ENCODE results near the gene KISS1.
"Not testable (repeated sequence)": the region's sequence is repeated elsewhere in the genome, so short reads cannot be mapped to it uniquely, and the experiment has no call there.

The KISS1 gene

DNA sequence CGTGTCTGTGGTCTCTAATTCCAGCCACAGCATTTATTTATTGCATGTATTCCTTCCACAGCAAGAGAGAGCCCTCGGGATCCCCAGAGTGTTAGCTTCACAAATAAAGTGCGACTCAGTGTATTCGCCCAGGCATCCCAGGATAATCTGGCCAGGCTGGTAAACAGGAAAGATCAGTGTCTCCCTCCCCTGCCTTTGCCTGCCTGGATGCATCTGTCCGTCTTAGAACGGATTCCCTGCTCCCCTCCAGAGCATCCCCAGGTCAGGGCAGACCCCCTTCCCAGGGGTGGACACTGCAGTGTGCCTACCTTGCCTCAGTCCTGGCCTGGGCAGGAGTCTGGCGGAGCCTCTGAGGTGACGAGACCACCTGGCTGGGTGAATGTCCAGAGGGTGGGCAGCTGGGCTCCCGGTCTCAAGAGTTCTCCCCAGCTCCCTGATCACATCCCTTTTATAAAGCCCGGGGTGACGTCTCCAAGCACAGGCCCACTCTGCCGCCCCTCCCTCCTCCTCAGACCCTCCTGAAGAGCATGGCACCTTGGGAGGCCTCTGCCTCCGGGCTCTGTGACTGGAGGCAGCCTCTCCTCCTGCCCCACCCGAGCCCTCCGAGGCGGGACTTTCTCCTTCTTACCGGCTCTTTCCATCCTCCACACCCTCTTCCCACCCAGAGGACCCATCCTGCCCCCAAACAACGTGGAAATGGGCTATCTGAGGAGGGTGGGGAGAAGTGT lies at the start of gene KISS1:
Gene KISS1, minus strand, starts transcription at position 424 of the 728 bp plus-strand sequence. CDS start 3,615 bp downstream, outside the sequence.
- DNase-seq (ENCODE audit: low spot score), result no peak

DNA sequence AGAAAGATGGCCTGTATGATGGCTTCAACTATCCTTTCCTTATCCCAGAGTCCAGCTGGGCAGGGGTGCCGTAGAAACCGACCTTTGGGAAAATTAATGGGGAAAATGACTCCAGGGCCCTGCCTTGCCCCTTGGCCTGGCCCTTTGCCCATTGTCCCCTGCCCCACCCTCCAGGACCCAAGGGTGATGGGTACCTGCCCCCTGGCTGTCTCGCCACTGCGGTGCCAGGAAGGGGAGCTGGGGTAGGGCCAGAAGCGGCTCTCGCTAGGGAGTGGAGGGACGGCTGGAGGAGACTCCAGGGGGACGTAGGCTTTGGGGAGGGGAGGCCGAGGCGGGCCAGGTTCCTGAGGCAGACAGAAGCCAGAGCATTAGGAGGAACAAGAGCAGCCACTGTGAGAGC lies 46.6 kb upstream of the KISS1 start:
- DNase-seq (ENCODE audit: low spot score), result no peak

DNA sequence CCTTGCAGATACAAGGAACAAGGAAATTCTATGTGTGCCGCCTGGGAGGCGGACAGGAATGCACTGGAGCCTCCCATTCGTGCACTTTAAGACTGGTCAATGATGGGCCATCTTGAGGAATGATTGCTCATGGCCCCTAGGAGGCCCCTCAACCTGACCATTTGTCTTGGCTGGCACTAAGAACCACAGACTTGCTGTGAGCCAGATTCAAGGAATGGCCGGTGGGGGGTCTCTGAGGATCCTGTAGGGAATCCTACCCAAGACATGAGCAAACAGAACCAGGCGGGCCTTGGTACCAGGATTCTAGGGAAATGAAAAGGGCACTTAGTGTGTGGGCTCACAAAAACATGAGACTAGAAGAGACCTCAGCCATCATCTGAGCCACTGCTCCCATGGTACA lies 45.6 kb upstream of the KISS1 start:
- DNase-seq (ENCODE audit: low spot score), result no peak

- DNase-seq (ENCODE audit: low spot score), result no peak
Measured at GRCh38 chr1:204241050-204241449, 44.8 kb upstream of the KISS1 start.

GRCh38 chr1:204240233-204240632 lies 43.9 kb upstream of the KISS1 start:
- DNase-seq (ENCODE audit: low spot score), result no peak

DNA sequence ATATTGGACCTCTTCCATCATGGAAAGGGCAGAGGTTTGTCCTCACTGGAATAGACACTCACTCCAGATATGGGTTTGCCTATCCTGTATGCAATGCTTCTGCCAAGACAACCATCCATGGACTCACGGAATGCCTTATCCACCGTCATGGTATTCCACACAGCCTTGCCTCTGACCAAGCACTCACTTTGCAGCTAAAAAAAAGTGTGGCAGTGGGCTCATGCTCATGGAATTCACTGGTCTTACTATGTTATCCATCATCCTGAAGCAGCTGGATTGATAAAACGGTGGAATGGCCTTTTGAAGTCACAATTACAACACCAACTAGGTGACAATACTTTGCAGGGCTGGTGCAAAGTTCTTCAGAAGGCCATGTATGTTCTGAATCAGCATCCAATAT lies 43.1 kb upstream of the KISS1 start:
- not testable (repeated sequence) for DNase-seq (ENCODE audit: low spot score)

GRCh38 chr1:204238520-204238919 lies 42.2 kb upstream of the KISS1 start:
- DNase-seq (ENCODE audit: low spot score), result not testable (repeated sequence)

DNA sequence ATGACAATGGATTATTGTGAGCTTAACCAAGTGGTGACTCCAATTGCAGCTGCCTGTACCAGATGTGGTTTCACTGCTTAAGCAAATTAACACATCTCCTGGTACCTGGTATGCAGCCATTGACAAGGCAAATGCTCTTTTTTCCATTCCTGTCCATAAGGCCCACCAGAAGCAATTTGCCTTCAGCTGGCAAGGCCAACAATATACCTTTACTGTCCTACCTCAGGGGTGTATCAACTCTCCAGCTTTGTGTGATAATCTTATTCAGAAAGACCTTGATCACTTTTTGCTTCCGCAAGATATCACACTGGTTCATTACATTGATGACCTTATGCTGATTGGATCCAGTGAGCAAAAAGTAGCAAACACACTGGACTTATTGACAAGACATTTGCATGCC lies 41.2 kb upstream of the KISS1 start:
- not testable (repeated sequence) for DNase-seq (ENCODE audit: low spot score)

DNA sequence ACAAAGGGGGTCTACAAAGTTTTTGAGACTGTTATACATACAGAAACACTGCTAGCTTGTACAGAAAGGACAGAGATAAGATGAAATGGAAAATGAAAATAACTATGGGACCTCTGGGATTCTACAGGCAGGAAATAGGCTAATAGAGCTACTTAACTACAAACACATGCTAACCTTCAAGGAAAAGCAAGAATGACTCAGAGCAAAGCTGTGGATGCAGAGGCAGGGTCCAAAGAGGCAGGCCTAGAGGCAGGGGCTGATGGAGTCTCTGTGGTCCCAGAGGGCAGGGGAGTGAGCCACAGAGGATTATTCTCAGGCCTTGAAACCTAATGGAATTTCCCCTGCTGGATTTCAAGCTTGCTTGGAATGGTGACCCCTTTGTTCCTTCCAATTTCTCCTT lies 36.2 kb upstream of the KISS1 start:
- DNase-seq (ENCODE audit: low spot score), result no peak

- DNase-seq (ENCODE audit: low spot score), result no peak
Measured at GRCh38 chr1:204230211-204230610, 33.9 kb upstream of the KISS1 start.

GRCh38 chr1:204228896-204229295 lies 32.6 kb upstream of the KISS1 start:
- DNase-seq (ENCODE audit: low spot score), result no peak

GRCh38 chr1:204227996-204228785 lies 31.9 kb upstream of the KISS1 start:
- DNase-seq (ENCODE audit: low spot score), result no peak

GRCh38 chr1:204227351-204227750 lies 31.1 kb upstream of the KISS1 start:
- no peak for DNase-seq (ENCODE audit: low spot score)

DNA sequence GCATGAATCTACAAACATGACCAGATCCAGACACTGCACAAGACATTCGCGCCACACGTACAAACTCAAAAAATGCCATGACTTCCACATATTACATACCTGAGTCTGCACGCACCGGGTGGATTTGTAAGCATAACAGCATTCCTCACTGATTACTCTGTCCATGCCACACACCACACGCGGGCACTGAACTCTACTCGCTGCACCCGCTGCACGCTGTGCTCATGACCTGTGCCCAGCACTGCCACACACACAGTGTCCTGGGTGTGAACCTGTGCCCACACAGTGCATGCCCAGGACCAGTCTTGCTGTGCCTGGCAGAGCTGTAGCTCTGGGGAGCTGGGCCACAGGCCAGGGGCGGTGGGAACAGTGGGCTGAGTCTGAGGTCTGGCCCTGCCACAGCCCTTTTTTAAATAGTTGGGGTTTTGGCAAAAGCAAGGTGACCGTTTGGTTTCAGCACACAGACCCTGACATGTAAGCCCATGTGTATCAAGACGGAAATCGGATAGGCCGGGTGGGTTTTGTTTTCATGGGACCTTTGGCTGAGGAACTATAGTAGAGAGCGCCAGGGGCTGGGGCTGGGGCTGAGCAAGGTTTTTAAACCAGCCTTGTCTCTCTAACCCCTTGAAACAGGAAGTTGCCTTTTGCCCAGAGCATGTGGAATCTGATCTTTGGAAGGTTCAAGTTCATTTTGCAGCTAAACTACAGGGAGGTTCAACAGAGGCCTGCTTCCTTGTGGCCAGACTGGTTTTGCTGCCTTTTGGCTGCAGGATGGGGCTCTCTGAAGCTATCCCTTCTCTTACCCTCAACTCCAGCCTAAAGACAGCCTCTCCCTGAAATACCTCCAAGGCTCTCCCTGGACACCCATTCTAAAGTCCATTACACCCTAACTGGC lies 29.8 kb upstream of the KISS1 start:
- DNase-seq (ENCODE audit: low spot score), result no peak

DNA sequence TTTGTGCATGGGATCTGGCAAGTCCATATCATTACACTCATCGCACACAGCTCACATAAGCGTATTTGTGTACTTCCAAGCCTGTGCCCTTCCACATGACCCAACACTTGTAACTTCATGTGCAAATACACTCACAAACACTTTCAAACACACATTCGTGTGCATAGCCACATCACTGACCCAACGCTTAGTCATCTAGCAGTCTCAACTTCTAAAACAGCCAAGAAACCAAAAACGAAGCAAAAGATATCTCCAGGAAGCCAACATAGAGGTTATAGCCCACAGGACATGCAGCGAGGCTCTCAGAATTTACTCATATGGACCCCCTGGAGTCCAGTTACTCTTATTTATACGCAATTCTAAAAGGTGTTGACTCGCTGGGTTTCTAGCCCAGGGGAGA lies 28.4 kb upstream of the KISS1 start:
- no peak for DNase-seq (ENCODE audit: low spot score)

DNA sequence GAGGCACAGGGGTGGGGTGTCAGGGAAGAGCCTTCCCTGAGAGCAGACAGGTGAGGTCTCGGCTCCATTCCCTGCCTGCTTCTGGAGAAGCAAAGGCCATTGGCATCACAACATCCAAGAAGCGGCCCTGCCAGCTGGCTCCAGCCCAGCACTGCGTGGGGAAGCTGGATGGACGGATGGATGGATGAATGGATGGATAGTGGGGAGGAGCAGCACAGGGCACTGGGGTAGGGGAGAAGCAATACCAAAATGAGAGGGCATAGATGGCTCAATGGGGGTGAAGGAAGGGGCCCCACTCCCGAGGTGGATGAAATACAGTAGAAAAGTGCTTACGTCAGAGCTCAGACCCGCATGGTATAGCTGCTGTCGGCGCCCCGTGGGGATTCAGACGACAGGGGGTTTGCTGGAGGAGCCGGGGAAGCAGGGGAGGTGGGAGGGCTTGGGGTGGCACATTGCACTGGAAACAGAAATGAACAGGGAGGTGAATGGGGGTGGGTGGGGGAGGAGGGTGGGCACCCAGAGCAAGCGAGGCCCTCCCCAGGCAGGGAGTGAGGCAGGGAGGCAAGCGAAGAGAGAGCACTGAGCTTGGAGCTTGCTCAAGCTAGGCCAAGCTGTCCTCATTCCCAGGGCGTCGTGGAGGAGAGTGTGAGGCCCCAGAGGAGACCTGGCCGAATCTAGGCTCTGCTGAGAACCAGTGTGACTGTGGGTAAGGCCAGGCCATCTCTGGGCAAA lies 27.0 kb upstream of the KISS1 start:
- DNase-seq (ENCODE audit: low spot score), result no peak

- no peak for DNase-seq (ENCODE audit: low spot score)
Measured at GRCh38 chr1:204222764-204223055, 26.4 kb upstream of the KISS1 start.

GRCh38 chr1:204222006-204222763 lies 25.9 kb upstream of the KISS1 start:
- no peak for DNase-seq (ENCODE audit: low spot score)

GRCh38 chr1:204221271-204221670 lies 25.0 kb upstream of the KISS1 start:
- no peak for DNase-seq (ENCODE audit: low spot score)

DNA sequence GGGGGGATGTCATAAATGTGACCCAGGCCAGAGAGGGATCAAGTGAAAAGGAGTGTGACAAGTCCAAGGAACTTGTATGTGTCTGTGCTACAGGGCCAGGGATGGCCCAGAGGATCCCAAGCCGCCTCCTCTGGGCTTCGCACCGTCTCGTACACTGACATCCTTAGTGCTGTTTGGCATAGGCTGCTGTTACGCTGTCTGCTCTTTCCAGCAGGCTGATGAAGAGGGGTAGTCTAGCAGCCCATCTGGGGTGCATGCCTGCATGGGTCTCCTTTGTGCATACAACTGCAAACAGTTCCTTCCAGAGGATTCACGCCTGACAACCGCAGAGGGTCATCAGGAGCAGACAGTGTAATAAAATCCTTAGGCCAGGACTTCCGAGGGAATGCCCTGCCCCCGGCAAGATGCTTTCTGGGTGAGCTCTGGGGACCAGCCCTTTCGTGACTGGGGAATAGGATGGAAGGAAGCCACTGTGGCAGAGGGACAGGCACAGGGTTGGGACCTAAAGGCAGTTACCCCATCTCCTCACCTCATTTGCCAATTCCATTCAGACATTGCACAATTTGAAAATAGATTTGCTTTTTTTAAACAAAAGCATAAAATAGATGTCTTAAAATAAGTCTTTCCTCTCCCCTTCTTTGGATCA lies 23.8 kb upstream of the KISS1 start:
- DNase-seq (ENCODE audit: low spot score), result no peak

- no peak for DNase-seq (ENCODE audit: low spot score)
Measured at GRCh38 chr1:204218552-204218951, 22.3 kb upstream of the KISS1 start.

Measured in globus pallidus (tissue), 1 donor.